ENCODE measurements around the gene SMTNL1. TPM values are rescaled to one million over a fixed set of nuclear protein-coding genes. Genes with fewer than 3 reads are reported as not detected.

The SMTNL1 gene
- total RNA-seq, 3 donors from 2014 or later: not detected

- ATAC-seq (peak; percentile 47 to 61), DNase-seq (no peak)
- H3K27me3 Mint-ChIP-seq (ENCODE audit: low read depth): no peaks in the 10 kb centered on the region
- peaks cover 6% of the 10 kb centered on the region for H3K4me1 Mint-ChIP-seq (ENCODE audit: low read depth)
- no peak overlapping the region for H3K4me3 Mint-ChIP-seq
- H3K36me3 Mint-ChIP-seq (ENCODE audit: insufficient read depth): peaks cover 8% of the 10 kb centered on the region
- H3K9me3 Mint-ChIP-seq: no peaks in the 10 kb centered on the region
Observed at GRCh38 chr11:57546869-57547475, 9.6 kb downstream of the SMTNL1 start.

DNA sequence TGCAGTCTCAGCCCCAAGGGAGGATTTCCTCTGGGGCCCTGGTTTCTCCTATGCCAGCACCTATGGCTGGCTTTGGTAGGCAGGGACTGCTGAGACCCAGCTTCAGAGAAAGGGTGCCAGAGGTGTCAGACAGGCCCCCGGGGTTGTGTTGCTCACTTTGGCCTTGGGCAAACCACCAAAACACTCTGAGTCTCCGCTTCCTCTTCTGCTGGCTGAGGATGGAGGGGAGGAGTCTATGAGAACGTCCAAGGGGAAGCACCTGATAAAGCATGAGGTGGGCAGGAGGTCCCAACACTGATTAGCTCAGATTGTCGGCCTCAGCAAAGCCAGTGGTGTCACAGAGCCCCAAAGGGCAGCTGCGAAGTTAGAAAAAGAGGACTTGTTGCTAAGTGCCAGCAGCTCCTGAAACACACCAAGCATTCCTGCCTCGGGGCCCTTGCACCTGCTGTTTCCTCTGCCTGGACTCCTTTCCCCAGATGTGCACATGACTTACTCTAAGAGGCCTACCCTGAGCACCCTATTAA lies 10.5 kb downstream of the SMTNL1 start:
- Mint-ChIP-seq H3K36me3 (ENCODE audit: insufficient read depth) (peaks cover 18% of the 10 kb centered on the region), H3K4me1 (ENCODE audit: low read depth) (peaks cover 6% of the 10 kb centered on the region)
- ATAC-seq: peak in 1 of 2 donors; percentile 48

GRCh38 chr11:57549983-57550382 lies 12.6 kb downstream of the SMTNL1 start:
- peaks cover 28% of the 10 kb centered on the region for H3K36me3 Mint-ChIP-seq (ENCODE audit: insufficient read depth)
- DNase-seq: no peak

More for the DNA sequence above, 10.5 kb downstream of the SMTNL1 start:
- Mint-ChIP-seq H3K9me3 (no peaks in the 10 kb centered on the region), H3K27me3 (ENCODE audit: low read depth) (no peaks in the 10 kb centered on the region), H3K4me3 (no peak overlapping the region)
- DNase-seq: no peak

GRCh38 chr11:57551941-57552340 lies 14.5 kb downstream of the SMTNL1 start:
- Mint-ChIP-seq H3K4me1 (ENCODE audit: low read depth) (peaks cover 8% of the 10 kb centered on the region), H3K27me3 (ENCODE audit: low read depth) (no peaks in the 10 kb centered on the region), H3K9me3 (no peaks in the 10 kb centered on the region), H3K4me3 (no peak overlapping the region), H3K36me3 (ENCODE audit: insufficient read depth) (peaks cover 31% of the 10 kb centered on the region)
- DNase-seq (no peak), ATAC-seq (no peak)

More at GRCh38 chr11:57549983-57550382, 12.6 kb downstream of the SMTNL1 start:
- ATAC-seq: no peak
- no peaks in the 10 kb centered on the region for H3K27me3 Mint-ChIP-seq (ENCODE audit: low read depth)
- no peaks in the 10 kb centered on the region for H3K9me3 Mint-ChIP-seq
- H3K4me1 Mint-ChIP-seq (ENCODE audit: low read depth): peaks cover 6% of the 10 kb centered on the region
- H3K4me3 Mint-ChIP-seq: no peak overlapping the region

- H3K36me3 Mint-ChIP-seq (ENCODE audit: insufficient read depth): peaks cover 31% of the 10 kb centered on the region
Observed at GRCh38 chr11:57552479-57552878, 15.1 kb downstream of the SMTNL1 start.

DNA sequence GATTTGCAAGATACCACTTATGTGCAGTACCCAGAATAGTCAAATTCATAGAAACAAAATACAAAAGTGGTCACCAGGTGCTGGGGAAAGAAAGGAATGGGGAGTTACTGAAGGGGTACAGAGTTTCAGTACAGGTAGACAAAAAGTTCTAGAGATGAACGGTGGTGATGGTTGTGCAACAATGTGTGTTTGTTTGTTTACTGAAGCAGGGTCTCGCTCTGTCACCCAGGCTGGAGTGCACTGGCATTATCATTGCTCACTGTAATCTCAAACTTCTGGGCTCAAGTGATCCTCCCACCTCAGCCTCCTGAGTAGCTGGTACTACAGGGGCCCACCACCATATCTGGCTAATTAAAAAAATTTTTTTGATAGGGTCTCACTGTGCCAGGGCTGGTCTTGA lies 18.0 kb downstream of the SMTNL1 start:
- H3K4me1 Mint-ChIP-seq (ENCODE audit: low read depth): peaks cover 2% of the 10 kb centered on the region
- H3K4me3 Mint-ChIP-seq: no peak overlapping the region
- ATAC-seq (no peak), DNase-seq (no peak)
- H3K9me3 Mint-ChIP-seq: no peaks in the 10 kb centered on the region
- peaks cover 31% of the 10 kb centered on the region for H3K36me3 Mint-ChIP-seq (ENCODE audit: insufficient read depth)
- no peaks in the 10 kb centered on the region for H3K27me3 Mint-ChIP-seq (ENCODE audit: low read depth)

More at GRCh38 chr11:57552479-57552878, 15.1 kb downstream of the SMTNL1 start:
- Mint-ChIP-seq H3K27me3 (ENCODE audit: low read depth) (no peaks in the 10 kb centered on the region), H3K4me1 (ENCODE audit: low read depth) (peaks cover 4% of the 10 kb centered on the region), H3K4me3 (no peak overlapping the region), H3K9me3 (no peaks in the 10 kb centered on the region)
- ATAC-seq: no peak
- DNase-seq: no peak

DNA sequence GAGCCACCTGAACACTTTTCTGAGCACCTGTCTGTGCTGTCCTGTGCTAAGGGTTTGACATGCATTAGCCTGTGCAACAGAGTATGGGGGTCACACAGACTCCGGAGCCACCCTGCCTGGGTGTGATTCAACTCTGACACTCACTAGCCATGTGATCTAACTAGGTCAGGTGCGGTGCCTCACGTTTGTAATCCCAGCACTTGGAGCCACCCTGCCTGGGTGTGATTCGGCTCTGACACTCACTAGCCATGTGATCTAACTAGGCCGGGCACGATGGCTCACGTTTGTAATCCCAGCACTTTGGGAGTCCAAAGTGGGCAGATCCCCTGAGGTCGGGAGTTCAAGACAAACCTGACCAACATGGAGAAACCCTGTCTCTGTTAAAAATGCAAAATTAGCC lies 18.6 kb downstream of the SMTNL1 start:
- Mint-ChIP-seq H3K4me1 (ENCODE audit: low read depth) (peaks cover 3% of the 10 kb centered on the region), H3K27me3 (ENCODE audit: low read depth) (no peaks in the 10 kb centered on the region), H3K9me3 (no peaks in the 10 kb centered on the region), H3K4me3 (no peak overlapping the region), H3K36me3 (ENCODE audit: insufficient read depth) (peaks cover 32% of the 10 kb centered on the region)
- DNase-seq (no peak), ATAC-seq (no peak)

GRCh38 chr11:57560146-57560545 lies 22.8 kb downstream of the SMTNL1 start:
- H3K4me3 Mint-ChIP-seq: no peak overlapping the region
- H3K4me1 Mint-ChIP-seq (ENCODE audit: low read depth): peaks cover 40% of the 10 kb centered on the region
- H3K27me3 Mint-ChIP-seq (ENCODE audit: low read depth): no peaks in the 10 kb centered on the region
- DNase-seq (no peak), ATAC-seq (no peak)
- H3K9me3 Mint-ChIP-seq: no peaks in the 10 kb centered on the region
- H3K36me3 Mint-ChIP-seq (ENCODE audit: insufficient read depth): peaks cover 22% of the 10 kb centered on the region

- ATAC-seq (no peak), DNase-seq (no peak)
- Mint-ChIP-seq H3K27me3 (ENCODE audit: low read depth) (no peaks in the 10 kb centered on the region), H3K4me1 (ENCODE audit: low read depth) (peaks cover 46% of the 10 kb centered on the region), H3K9me3 (no peaks in the 10 kb centered on the region), H3K4me3 (no peak overlapping the region), H3K36me3 (ENCODE audit: insufficient read depth) (peaks cover 19% of the 10 kb centered on the region)
Observed at GRCh38 chr11:57562596-57562995, 25.2 kb downstream of the SMTNL1 start.

DNA sequence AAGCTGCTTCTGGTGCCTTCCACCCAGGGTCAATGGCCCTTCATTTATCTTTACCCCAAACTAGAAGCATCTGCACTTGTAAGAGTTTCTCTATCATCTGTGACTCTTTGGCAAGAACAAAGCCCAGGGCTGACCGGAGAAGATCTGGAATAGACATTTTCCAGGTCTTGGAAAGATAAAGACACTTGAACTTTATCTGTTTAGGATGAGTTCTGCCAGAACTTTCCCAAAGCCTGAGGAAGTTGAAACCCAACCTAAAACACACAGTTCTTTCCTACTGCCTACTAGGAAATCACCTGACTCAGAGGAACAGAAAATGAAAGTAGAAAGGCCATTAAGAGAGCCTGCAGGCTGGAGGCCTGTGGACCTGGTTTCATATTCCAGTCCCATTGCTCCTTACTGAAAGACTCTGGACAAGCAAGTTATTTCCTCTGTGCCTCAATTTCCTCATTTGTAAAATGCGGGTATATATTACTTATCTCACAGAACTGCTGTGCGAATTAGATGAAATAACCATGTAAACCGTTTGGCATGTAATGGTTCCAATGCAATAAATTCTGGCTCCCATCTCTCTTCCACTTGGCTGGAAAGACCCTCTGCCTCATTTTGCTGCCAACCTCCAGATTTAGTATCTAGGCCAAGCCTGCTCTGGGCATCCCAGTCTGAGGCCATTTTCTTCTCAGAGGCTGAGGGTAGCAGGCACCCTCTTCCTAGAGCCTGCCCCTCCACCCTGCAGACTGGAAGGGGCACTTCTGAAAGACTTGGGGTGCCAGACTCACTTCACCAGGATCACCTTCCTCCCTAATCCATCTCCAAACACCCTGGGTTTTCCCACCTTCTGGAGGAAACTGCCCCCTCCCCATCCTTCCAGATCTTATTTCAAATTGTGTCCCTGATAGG lies 28.9 kb downstream of the SMTNL1 start:
- peak overlapping the region; percentile 98 for H3K4me3 Mint-ChIP-seq
- H3K36me3 Mint-ChIP-seq (ENCODE audit: insufficient read depth): peaks cover 8% of the 10 kb centered on the region
- peak; percentile 24 to 27 for ATAC-seq
- no peaks in the 10 kb centered on the region for H3K27me3 Mint-ChIP-seq (ENCODE audit: low read depth)
- peaks cover 50% of the 10 kb centered on the region for H3K4me1 Mint-ChIP-seq (ENCODE audit: low read depth)
- DNase-seq: peak; percentile 25
- H3K9me3 Mint-ChIP-seq: no peaks in the 10 kb centered on the region

GRCh38 chr11:57566905-57567514 lies 29.6 kb downstream of the SMTNL1 start:
- H3K4me1 Mint-ChIP-seq (ENCODE audit: low read depth): peaks cover 49% of the 10 kb centered on the region
- ATAC-seq (peak; percentile 2 to 3), DNase-seq (peak; percentile 29)
- no peaks in the 10 kb centered on the region for H3K27me3 Mint-ChIP-seq (ENCODE audit: low read depth)
- H3K9me3 Mint-ChIP-seq: no peaks in the 10 kb centered on the region
- peak overlapping the region; percentile 98 for H3K4me3 Mint-ChIP-seq
- H3K36me3 Mint-ChIP-seq (ENCODE audit: insufficient read depth): peaks cover 7% of the 10 kb centered on the region

DNA sequence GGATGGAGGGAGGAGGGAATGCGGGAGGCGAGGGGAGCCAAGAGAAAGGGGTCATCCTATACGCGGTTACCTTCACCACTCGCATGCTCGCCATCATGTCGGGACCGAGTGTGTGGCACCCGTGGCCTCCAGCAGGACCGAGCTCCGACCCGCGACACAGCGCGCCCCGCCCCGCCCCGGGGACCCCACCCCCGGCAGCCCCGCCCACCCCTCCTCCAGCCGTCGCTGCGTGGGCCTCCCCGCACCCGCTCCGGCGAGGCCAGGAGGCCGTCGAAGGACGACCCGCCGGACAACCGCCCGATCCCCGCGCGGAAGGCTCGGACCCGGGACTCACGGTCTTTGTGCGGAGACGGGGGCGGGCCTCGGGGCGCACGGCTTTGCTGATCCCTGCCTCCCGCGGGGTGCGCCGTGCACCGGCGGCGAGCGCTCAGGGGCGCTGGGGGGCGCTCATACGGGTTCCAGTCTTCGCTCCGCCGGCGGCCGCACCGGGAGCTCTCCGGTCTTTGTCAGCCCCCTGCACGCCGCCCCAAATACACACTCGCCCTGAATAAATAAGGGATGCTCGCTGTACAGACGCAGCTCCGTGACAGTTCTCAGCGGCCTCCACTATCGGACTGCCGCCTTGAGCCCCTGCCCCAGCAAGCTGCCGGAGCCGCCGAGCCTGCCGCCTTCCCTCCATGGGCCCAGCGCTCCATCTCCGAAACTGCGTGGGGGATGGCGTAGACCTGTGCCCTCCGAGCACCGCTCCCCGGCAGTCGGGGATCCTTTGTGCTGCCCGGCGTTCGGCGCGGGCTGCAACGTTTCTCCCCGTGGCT lies 30.3 kb downstream of the SMTNL1 start, which contains the start of gene UBE2L6:
UBE2L6 (minus strand) TSS at position 158 of the 815 bp plus-strand sequence; CDS start at position 97, 61 bp downstream.
- Mint-ChIP-seq H3K9me3 (no peaks in the 10 kb centered on the region), H3K27me3 (ENCODE audit: low read depth) (no peaks in the 10 kb centered on the region), H3K4me3 (peak within 1 kb of the TSS; percentile 98), H3K4me1 (ENCODE audit: low read depth) (peaks cover 43% of the 10 kb centered on the region), H3K36me3 (ENCODE audit: insufficient read depth) (peaks cover 6% of the 10 kb centered on the region)
- ATAC-seq (peak; percentile 82 to 84), DNase-seq (peak; percentile 66)

DNA sequence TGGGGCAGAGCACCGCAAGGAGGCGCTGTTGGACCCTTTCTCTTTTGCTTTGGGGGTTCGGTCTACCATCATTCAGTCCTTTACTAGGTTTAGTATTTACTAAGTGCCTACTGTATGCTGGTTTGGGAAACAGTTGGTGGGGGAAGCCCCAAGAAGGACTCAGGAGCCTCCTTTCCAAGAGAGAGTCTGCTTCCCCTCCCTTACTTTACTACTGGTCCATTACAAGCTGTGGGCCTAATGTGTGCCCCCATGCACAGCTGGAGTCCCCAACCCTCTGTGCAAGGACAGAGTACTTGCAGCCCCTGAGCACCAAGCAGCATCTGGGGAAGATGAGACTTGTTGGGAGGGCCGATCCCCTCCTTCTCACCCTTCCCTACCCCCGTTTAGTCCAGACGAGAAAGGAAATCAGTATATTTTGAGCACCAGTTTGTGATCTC lies 31.0 kb downstream of the SMTNL1 start:
- Mint-ChIP-seq H3K4me3 (peak overlapping the region; percentile 98), H3K27me3 (ENCODE audit: low read depth) (no peaks in the 10 kb centered on the region), H3K9me3 (no peaks in the 10 kb centered on the region), H3K4me1 (ENCODE audit: low read depth) (peaks cover 38% of the 10 kb centered on the region), H3K36me3 (ENCODE audit: insufficient read depth) (peaks cover 4% of the 10 kb centered on the region)
- DNase-seq (peak; percentile 89), ATAC-seq (peak; percentile 11 to 12)

Data from activated T-cell treated with anti-CD3 and anti-CD28 coated beads, Interleukin-2, amount 50 U/mL, for 4 hours (primary cell).